GM19438 (cell line): ENCODE data around the gene EIF4B.

Experiments
- ATAC-seq: cut with Tn5 transposase; IDR thresholded peaks from one replicate; pipeline ENCODE4 v1.9.1; 2021; ENCODE audit warnings: low read depth; ENCODE audit not compliant: unreplicated experiment

EIF4B gene

GRCh38 chr12:53056901-53057300 lies 50.6 kb downstream of the EIF4B start:
- ATAC-seq, result no peak

DNA sequence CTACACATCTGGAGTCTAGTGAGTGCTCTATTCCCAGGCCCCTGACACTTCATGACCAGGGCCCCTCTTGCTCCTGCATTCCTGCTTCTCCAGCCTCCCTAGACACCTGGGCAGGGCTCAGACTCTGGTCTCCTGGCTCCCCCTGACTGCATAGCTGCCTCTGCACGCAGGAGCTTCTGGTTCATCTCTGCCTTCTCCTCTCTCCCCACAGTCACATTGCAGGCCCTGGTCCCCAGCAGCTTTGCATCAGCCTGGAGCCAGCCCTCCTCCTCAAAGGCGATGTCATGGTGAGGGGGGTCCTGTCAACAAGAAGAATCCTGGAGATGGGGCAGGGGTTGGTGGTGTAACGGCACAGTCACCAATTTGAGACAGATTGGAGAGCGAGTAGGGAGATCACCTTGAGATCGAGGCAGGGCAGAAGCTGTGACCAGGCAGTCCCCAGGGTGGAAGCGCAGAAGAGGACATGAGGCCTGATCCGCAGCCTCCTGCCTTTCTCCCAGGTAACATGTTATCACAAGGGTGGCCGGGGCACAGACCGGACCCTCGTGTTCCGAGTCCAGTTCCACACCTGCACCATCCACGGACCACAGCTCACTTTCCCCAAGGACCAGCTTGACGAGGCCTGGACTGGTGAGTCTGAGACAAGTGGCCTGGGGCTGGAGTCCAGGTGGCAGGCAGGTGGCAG lies 51.7 kb downstream of the EIF4B start:
- ATAC-seq, result no peak

GRCh38 chr12:53058674-53059433 lies 52.6 kb downstream of the EIF4B start:
- ATAC-seq, result no peak

GRCh38 chr12:53059434-53060063 lies 53.3 kb downstream of the EIF4B start:
- no peak for ATAC-seq

DNA sequence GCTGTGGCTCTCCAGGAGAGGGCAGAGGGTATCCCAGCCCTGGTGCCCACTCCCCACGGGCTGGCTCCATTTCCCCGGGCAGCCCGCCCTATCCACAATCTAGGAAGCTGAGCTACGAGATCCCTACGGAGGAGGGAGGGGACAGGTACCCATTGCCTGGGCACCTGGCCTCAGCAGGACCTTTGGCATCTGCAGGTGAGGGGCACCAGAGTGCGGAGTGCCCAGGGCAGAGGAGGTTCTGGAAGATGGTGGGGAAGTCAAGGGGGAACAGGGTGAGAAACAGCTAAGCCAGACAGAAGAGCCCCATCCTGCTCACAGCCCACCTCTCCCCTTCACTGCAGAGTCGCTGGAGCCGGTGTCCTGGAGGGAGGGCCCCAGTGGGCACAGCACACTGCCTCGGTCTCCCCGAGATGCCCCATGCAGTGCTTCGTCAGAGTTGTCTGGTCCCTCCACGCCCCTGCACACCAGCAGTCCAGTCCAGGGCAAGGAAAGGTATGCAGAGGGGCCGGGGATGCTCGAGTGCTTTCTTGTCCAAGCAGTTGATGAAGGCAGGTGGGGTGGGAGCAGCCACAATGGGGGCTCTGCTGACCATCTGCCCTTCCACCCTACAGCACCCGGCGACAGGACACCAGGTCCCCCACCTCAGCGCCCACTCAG lies 53.9 kb downstream of the EIF4B start:
- no peak for ATAC-seq

GRCh38 chr12:53060721-53061276 lies 54.5 kb downstream of the EIF4B start:
- no peak for ATAC-seq

DNA sequence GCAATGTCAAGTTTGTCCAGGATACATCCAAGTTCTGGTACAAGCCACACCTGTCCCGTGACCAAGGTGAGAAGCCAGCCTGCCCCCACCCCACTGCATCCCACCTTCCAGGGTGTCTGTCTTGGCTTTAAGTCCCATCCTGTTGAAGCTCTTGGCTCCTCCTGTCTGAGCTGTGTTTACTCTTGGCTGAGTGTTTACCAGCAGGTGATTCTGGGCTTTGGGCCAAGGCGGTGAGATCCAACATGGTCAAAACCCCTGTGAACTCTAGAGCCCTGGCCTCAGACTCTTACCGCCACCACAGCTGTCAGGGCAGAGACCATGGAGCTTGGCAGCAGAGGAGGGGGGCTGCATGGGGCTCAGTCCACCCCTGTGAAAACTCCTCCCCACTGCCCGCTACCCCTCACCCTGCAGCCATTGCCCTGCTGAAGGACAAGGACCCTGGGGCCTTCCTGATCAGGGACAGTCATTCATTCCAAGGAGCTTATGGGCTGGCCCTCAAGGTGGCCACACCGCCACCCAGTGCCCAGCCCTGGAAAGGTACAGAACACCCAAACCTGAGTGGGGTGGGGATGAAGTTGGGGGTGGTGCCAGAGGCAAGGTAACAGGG lies 55.3 kb downstream of the EIF4B start:
- ATAC-seq, result no peak

- ATAC-seq, result no peak
Measured at GRCh38 chr12:53062011-53062961, 56.0 kb downstream of the EIF4B start.

DNA sequence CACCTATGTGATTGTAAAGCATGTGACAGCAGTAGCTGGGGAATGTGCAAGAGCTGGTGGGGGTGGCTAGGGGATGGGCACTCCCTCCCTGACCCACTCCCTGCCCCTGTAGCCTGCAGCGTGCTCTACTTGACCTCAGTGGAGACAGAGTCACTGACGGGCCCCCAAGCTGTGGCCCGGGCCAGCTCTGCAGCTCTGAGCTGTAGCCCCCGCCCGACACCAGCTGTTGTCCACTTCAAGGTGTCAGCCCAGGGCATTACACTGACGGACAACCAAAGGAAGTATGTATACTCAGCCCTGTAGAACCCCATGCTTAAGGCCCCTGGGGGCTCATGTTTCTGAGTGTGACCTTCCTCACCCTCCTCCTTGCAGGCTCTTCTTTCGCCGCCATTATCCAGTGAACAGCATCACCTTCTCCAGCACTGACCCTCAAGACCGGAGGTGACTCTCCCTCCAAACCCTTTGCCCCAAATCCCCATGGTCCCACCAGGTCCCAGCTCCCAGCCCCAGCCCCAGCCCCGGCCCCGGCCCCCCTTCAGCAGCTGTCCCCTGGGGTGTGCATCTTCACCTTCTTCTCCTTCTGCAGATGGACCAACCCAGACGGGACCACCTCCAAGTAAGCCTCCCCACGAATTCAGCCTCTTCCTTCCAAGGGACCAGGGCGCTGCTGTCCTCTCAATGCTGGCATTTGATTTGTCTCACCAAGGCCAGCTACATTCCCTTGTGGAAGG lies 56.9 kb downstream of the EIF4B start:
- no peak for ATAC-seq

DNA sequence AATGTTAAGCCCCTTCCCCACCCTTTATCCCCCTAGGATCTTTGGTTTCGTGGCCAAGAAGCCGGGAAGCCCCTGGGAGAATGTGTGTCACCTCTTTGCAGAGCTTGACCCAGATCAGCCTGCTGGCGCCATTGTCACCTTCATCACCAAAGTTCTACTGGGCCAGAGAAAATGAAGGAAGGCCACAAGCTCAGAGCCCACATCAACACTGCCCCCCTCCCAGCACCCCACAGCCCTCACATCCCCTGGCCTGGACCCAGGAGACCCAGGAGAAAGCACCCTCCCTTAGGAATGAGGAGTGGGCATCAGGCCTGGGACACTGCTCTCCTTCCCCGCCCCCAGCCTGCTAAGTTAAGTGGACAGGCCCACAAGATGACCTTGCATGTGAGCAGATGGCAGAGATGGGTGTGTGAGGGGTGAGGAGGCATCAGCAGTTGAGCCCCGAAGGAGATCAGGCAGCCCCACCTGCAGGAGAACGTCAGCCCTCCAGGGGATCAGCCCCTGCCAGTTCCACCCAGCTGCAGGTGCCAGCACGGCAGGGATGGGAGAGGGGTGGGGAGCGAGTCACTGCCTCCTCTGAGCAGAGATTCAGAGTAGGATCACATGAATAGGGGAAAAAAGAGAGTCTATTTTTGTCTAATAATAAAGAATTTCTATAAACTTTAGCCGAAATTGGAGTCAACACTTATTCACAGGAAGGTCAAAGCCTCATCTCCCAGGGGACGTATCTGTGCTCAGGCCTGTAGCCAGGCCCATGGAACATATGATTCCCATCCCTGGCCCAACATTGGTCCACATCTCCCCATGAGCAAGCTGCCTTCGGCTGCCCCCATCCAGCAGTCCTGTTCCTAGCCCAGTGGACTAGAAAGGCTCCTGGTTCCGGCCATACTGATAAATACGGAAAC lies 57.7 kb downstream of the EIF4B start:
- no peak for ATAC-seq

- no peak for ATAC-seq
Measured at GRCh38 chr12:53064613-53065436, 58.6 kb downstream of the EIF4B start.

- ATAC-seq, result no peak
Measured at GRCh38 chr12:53065470-53065869, 59.2 kb downstream of the EIF4B start.

GRCh38 chr12:53065975-53066931 lies 60.0 kb downstream of the EIF4B start:
- no peak for ATAC-seq

GRCh38 chr12:53067074-53067992 lies 61.1 kb downstream of the EIF4B start:
- ATAC-seq, result no peak
